H9 (cell line): ENCODE measurements around the gene NLRX1. TPM values are rescaled to one million over a fixed set of nuclear protein-coding genes. Genes with fewer than 3 reads are reported as not detected.

Source experiments
- DNase-seq: peaks from one replicate; pipeline ENCODE4 v3.0.0-alpha.2; 2017
- H2AFZ ChIP-seq: one replicate; pipeline ENCODE4 v1.6.1; 2013; ENCODE audit warnings: mild to moderate bottlenecking, low read length, control low read depth, moderate library complexity
- H2AK5ac ChIP-seq: 2 replicates; pipeline ENCODE4 v1.6.1; 2013; ENCODE audit warnings: low read length, control low read depth, mixed read lengths; ENCODE audit not compliant: insufficient read length
- H2BK120ac ChIP-seq: one replicate; pipeline ENCODE4 v1.6.1; 2013; ENCODE audit warnings: low read depth, mild to moderate bottlenecking, low read length, control low read depth, inconsistent platforms; ENCODE audit not compliant: poor library complexity, severe bottlenecking
- H2BK12ac ChIP-seq: 2 replicates; pipeline ENCODE4 v1.6.1; 2013; ENCODE audit warnings: low read length, control low read depth, mixed read lengths, low read depth; ENCODE audit not compliant: insufficient read length
- H2BK15ac ChIP-seq: 2 replicates; pipeline ENCODE4 v1.6.1; 2013; ENCODE audit warnings: low read depth, low read length, control low read depth
- H2BK20ac ChIP-seq: one replicate; pipeline ENCODE4 v1.6.1; 2013; ENCODE audit warnings: low read depth, mild to moderate bottlenecking, low read length, control low read depth, inconsistent platforms; ENCODE audit not compliant: poor library complexity, severe bottlenecking
- H2BK5ac ChIP-seq: 2 replicates; pipeline ENCODE4 v1.6.1; 2013; ENCODE audit warnings: low read length, control low read depth, mixed read lengths; ENCODE audit not compliant: insufficient read length
- H3K14ac ChIP-seq: 2 replicates; pipeline ENCODE4 v1.6.1; 2013; ENCODE audit warnings: low read length, control low read depth; ENCODE audit not compliant: insufficient read depth
- H3K18ac ChIP-seq: 2 replicates; pipeline ENCODE4 v1.6.1; 2013; ENCODE audit warnings: low read depth, mild to moderate bottlenecking, mixed read lengths, low read length, control low read depth; ENCODE audit not compliant: insufficient read length
- H3K23ac ChIP-seq: 2 replicates; pipeline ENCODE4 v1.6.1; 2013; ENCODE audit warnings: low read length, control low read depth, mixed read lengths, low read depth; ENCODE audit not compliant: insufficient read length
- H3K23me2 ChIP-seq: 2 replicates; pipeline ENCODE4 v1.6.1; 2013; ENCODE audit warnings: low read depth, mild to moderate bottlenecking, mixed read lengths, low read length, control low read depth; ENCODE audit not compliant: insufficient read length, poor library complexity, severe bottlenecking
- H3K27ac ChIP-seq: 2 replicates; pipeline ENCODE4 v1.5.1; 2013; ENCODE audit warnings: low read length, control low read depth, mixed read lengths, low read depth; ENCODE audit not compliant: insufficient read length
- H3K27me3 ChIP-seq: 2 replicates; pipeline ENCODE4 v1.6.1; 2013; ENCODE audit warnings: low read length, control low read depth, inconsistent platforms; ENCODE audit not compliant: insufficient read depth
- H3K4ac ChIP-seq: 2 replicates; pipeline ENCODE4 v1.6.1; 2013; ENCODE audit warnings: low read depth, mild to moderate bottlenecking, control low read depth, inconsistent platforms, low read length, moderate library complexity
- H3K4me1 ChIP-seq: 2 replicates; pipeline ENCODE4 v1.6.1; 2013; ENCODE audit warnings: low read length, control low read depth, inconsistent platforms; ENCODE audit not compliant: insufficient read depth
- H3K4me2 ChIP-seq: 2 replicates; pipeline ENCODE4 v1.6.1; 2013; ENCODE audit warnings: low read length, control low read depth, mixed read lengths; ENCODE audit not compliant: insufficient read length, insufficient read depth
- H3K56ac ChIP-seq: 2 replicates; pipeline ENCODE4 v1.6.1; 2013; ENCODE audit warnings: low read depth, mild to moderate bottlenecking, mixed read lengths, low read length, control low read depth; ENCODE audit not compliant: insufficient read length
- H3K79me1 ChIP-seq: 2 replicates; pipeline ENCODE4 v1.6.1; 2013; ENCODE audit warnings: low read depth, mild to moderate bottlenecking, moderate library complexity, low read length, control low read depth, inconsistent platforms; ENCODE audit not compliant: insufficient read depth, poor library complexity, severe bottlenecking
- H3K79me2 ChIP-seq: 2 replicates; pipeline ENCODE4 v1.6.1; 2013; ENCODE audit warnings: low read length, control low read depth, inconsistent platforms; ENCODE audit not compliant: insufficient read depth
- H3K9ac ChIP-seq: 2 replicates; pipeline ENCODE4 v1.6.1; 2013; ENCODE audit warnings: low read length, control low read depth, mixed read lengths; ENCODE audit not compliant: insufficient read length; ENCODE audit errors: extremely low read depth
- H3K9me3 ChIP-seq: one replicate; pipeline ENCODE4 v1.6.1; 2013; ENCODE audit warnings: low read depth, low read length, inconsistent platforms; ENCODE audit not compliant: control insufficient read depth
- H3T11ph ChIP-seq: one replicate; pipeline ENCODE4 v1.6.1; 2013; ENCODE audit warnings: mild to moderate bottlenecking, low read length, control low read depth, inconsistent platforms
- H4K20me1 ChIP-seq: one replicate; pipeline ENCODE4 v1.6.1; 2013; ENCODE audit not compliant: control insufficient read depth, insufficient read length, insufficient read depth
- H4K5ac ChIP-seq: 2 replicates; pipeline ENCODE4 v1.6.1; 2013; ENCODE audit warnings: low read depth, mild to moderate bottlenecking, mixed read lengths, low read length, control low read depth; ENCODE audit not compliant: insufficient read length
- H4K8ac ChIP-seq: replicated peaks from 2 replicates; pipeline ENCODE4 v1.6.1; 2013; ENCODE audit warnings: low read length, control low read depth, mixed read lengths, low read depth; ENCODE audit not compliant: insufficient read length
- H4K91ac ChIP-seq: 2 replicates; pipeline ENCODE4 v1.6.1; 2013; ENCODE audit warnings: low read depth, mild to moderate bottlenecking, moderate library complexity, mixed read lengths, low read length, control low read depth; ENCODE audit not compliant: insufficient read length
- H3K27ac Mint-ChIP-seq, 3 experiments: 2 replicates in 2 of 3; 3 replicates in 1 of 3; pipeline ENCODE4 v1.8.0; 2020 to 2021; ENCODE audit warnings: mixed read lengths in 3 of 3, mild to moderate bottlenecking in 1 of 3, moderate library complexity in 1 of 3
- H3K27me3 Mint-ChIP-seq: 2 replicates; pipeline ENCODE4 v1.8.0; 2021; ENCODE audit warnings: low read depth, mild to moderate bottlenecking, moderate library complexity, mixed read lengths
- H3K36me3 Mint-ChIP-seq, 3 experiments: 2 replicates in 2 of 3; 3 replicates in 1 of 3; pipeline ENCODE4 v1.8.0; 2020 to 2021; ENCODE audit warnings: low read depth in 3 of 3, mixed read lengths in 3 of 3; ENCODE audit not compliant: insufficient read depth in 1 of 3
- H3K4me1 Mint-ChIP-seq, 2 experiments: 2 replicates each; pipeline ENCODE4 v1.8.0; 2020; ENCODE audit warnings: mixed read lengths in 2 of 2
- H3K4me3 Mint-ChIP-seq, 2 experiments: 2 replicates in 1 of 2; 3 replicates in 1 of 2; pipeline ENCODE4 v1.8.0; 2020 to 2021; ENCODE audit warnings: mild to moderate bottlenecking in 2 of 2, mixed read lengths in 2 of 2, moderate library complexity in 1 of 2
- H3K9me3 Mint-ChIP-seq, 2 experiments: 2 replicates in 1 of 2; 3 replicates in 1 of 2; pipeline ENCODE4 v1.8.0; 2020; ENCODE audit warnings: mild to moderate bottlenecking in 2 of 2, mixed read lengths in 2 of 2, moderate library complexity in 1 of 2
- WGBS: extraction: QIAGEN DNeasy Blood & Tissue Kit; methylation state at CpG from one replicate; pipeline ENCODE4 v1.1.7; 2013; ENCODE audit warnings: missing lambda C conversion rate, low lambda C conversion rate, mixed read lengths; ENCODE audit not compliant: insufficient read length; ENCODE audit errors: extremely low coverage; 5-methylcytosine and 5-hydroxymethylcytosine counted together
- total RNA-seq: library from RNA; stranded (reverse); gene quantifications from 2 replicates; pipeline ENCODE4 v1.2.1, GENCODE V29; 2021
- TF ChIP-seq, protein P1 (sequence below): fragments of 200-600 bp; sonication (generic); conservative IDR thresholded peaks from 3 replicates; pipeline ENCODE4 v1.8.0; 2021; ENCODE audit warnings: antibody characterized with exemption, mild to moderate bottlenecking

Gene NLRX1
- total RNA-seq, 1 experiment from 2014 or later = 18.2 TPM

DNA sequence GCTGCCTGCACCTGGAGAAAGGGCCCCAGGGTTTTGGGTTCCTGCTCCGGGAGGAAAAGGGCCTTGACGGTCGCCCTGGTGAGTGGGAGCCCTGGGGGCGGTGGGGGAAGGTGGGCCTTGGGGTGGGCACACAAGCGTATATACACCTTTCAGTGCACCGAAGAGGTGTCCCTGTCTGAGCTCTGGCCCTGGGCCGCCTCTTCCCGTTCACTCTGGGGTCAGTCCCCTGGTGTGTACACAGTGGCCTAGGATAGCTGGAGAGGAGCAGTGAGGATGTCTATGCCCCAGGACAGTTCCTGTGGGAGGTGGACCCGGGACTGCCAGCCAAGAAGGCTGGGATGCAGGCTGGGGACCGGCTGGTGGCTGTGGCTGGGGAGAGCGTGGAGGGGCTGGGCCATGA lies 19.5 kb downstream of the NLRX1 start:
- H3K4me3 Mint-ChIP-seq = no peak overlapping the region
- H3K9me3 ChIP-seq = no peaks in the 10 kb centered on the region
- H3K4me1 Mint-ChIP-seq = peaks cover 9 to 13% of the 10 kb centered on the region in 2 experiments; a peak in 3 of 4 replicates
- no peak overlapping the region for H2BK5ac ChIP-seq
- no peak overlapping the region for H2BK12ac ChIP-seq
- H3K27me3 Mint-ChIP-seq = peaks cover 1% of the 10 kb centered on the region
- H3K23me2 ChIP-seq = no peaks in the 10 kb centered on the region
- H3T11ph ChIP-seq = no peak overlapping the region
- no peak overlapping the region for H3K27ac Mint-ChIP-seq
- H2AFZ ChIP-seq = no peak overlapping the region
- H3K27me3 ChIP-seq = no peaks in the 10 kb centered on the region
- no peaks in the 10 kb centered on the region for H3K79me1 ChIP-seq
- TF ChIP-seq, protein P1, sequence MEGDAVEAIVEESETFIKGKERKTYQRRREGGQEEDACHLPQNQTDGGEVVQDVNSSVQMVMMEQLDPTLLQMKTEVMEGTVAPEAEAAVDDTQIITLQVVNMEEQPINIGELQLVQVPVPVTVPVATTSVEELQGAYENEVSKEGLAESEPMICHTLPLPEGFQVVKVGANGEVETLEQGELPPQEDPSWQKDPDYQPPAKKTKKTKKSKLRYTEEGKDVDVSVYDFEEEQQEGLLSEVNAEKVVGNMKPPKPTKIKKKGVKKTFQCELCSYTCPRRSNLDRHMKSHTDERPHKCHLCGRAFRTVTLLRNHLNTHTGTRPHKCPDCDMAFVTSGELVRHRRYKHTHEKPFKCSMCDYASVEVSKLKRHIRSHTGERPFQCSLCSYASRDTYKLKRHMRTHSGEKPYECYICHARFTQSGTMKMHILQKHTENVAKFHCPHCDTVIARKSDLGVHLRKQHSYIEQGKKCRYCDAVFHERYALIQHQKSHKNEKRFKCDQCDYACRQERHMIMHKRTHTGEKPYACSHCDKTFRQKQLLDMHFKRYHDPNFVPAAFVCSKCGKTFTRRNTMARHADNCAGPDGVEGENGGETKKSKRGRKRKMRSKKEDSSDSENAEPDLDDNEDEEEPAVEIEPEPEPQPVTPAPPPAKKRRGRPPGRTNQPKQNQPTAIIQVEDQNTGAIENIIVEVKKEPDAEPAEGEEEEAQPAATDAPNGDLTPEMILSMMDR = no peak
- no peak for DNase-seq
- no peak overlapping the region for H2BK20ac ChIP-seq
- H2BK15ac ChIP-seq = no peak overlapping the region
- H3K9ac ChIP-seq = no peak overlapping the region
- no peaks in the 10 kb centered on the region for H3K79me2 ChIP-seq
- no peak overlapping the region for H4K5ac ChIP-seq
- H3K27ac ChIP-seq = no peak overlapping the region
- H3K18ac ChIP-seq = no peak overlapping the region
- WGBS = no CpG with 5 or more reads among the region's 11 CpGs
- no peaks in the 10 kb centered on the region for H3K4me1 ChIP-seq
- no peak overlapping the region for H4K8ac ChIP-seq
- H4K91ac ChIP-seq = no peak overlapping the region
- no peak overlapping the region for H2BK120ac ChIP-seq
- no peak overlapping the region for H3K14ac ChIP-seq
- H3K23ac ChIP-seq = no peak overlapping the region
- H2AK5ac ChIP-seq = no peak overlapping the region
- no peak overlapping the region for H3K4me2 ChIP-seq
- H3K36me3 Mint-ChIP-seq = no peaks in the 10 kb centered on the region; a peak in 1 of 7 replicates
- no peaks in the 10 kb centered on the region for H4K20me1 ChIP-seq
- H3K9me3 Mint-ChIP-seq = no peaks in the 10 kb centered on the region
- H3K56ac ChIP-seq = no peak overlapping the region
- no peak overlapping the region for H3K4ac ChIP-seq
